Measurements from ENCODE around the gene NUBPL.

- TF ChIP-seq EP300 (IDR thresholded peaks at IDR 0.05; ENCODE audit: borderline replicate concordance) (no peak), CEBPB (IDR thresholded peaks at IDR 0.05) (no peak), REST (IDR thresholded peaks at IDR 0.05; ENCODE audit: low read depth) (no peak), YY1 (IDR thresholded peaks at IDR 0.05; ENCODE audit: low read depth) (no peak)
Observed at GRCh38 chr14:31763041-31763440, 201.8 kb downstream of the NUBPL start.
